H9 (cell line): ENCODE results near the gene RYR3. TPM values are rescaled to one million over a fixed set of nuclear protein-coding genes. Genes with fewer than 3 reads are reported as not detected.

Source experiments
- DNase-seq: peaks from one replicate; pipeline ENCODE4 v3.0.0-alpha.2; 2017
- H2AFZ ChIP-seq: one replicate; pipeline ENCODE4 v1.6.1; 2013; ENCODE audit warnings: mild to moderate bottlenecking, low read length, control low read depth, moderate library complexity
- H2AK5ac ChIP-seq: 2 replicates; pipeline ENCODE4 v1.6.1; 2013; ENCODE audit warnings: low read length, control low read depth, mixed read lengths; ENCODE audit not compliant: insufficient read length
- H2BK120ac ChIP-seq: one replicate; pipeline ENCODE4 v1.6.1; 2013; ENCODE audit warnings: low read depth, mild to moderate bottlenecking, low read length, control low read depth, inconsistent platforms; ENCODE audit not compliant: poor library complexity, severe bottlenecking
- H2BK12ac ChIP-seq: 2 replicates; pipeline ENCODE4 v1.6.1; 2013; ENCODE audit warnings: low read length, control low read depth, mixed read lengths, low read depth; ENCODE audit not compliant: insufficient read length
- H2BK15ac ChIP-seq: 2 replicates; pipeline ENCODE4 v1.6.1; 2013; ENCODE audit warnings: low read depth, low read length, control low read depth
- H2BK20ac ChIP-seq: one replicate; pipeline ENCODE4 v1.6.1; 2013; ENCODE audit warnings: low read depth, mild to moderate bottlenecking, low read length, control low read depth, inconsistent platforms; ENCODE audit not compliant: poor library complexity, severe bottlenecking
- H2BK5ac ChIP-seq: 2 replicates; pipeline ENCODE4 v1.6.1; 2013; ENCODE audit warnings: low read length, control low read depth, mixed read lengths; ENCODE audit not compliant: insufficient read length
- H3K14ac ChIP-seq: 2 replicates; pipeline ENCODE4 v1.6.1; 2013; ENCODE audit warnings: low read length, control low read depth; ENCODE audit not compliant: insufficient read depth
- H3K18ac ChIP-seq: 2 replicates; pipeline ENCODE4 v1.6.1; 2013; ENCODE audit warnings: low read depth, mild to moderate bottlenecking, mixed read lengths, low read length, control low read depth; ENCODE audit not compliant: insufficient read length
- H3K23ac ChIP-seq: 2 replicates; pipeline ENCODE4 v1.6.1; 2013; ENCODE audit warnings: low read length, control low read depth, mixed read lengths, low read depth; ENCODE audit not compliant: insufficient read length
- H3K23me2 ChIP-seq: 2 replicates; pipeline ENCODE4 v1.6.1; 2013; ENCODE audit warnings: low read depth, mild to moderate bottlenecking, mixed read lengths, low read length, control low read depth; ENCODE audit not compliant: insufficient read length, poor library complexity, severe bottlenecking
- H3K27ac ChIP-seq: 2 replicates; pipeline ENCODE4 v1.5.1; 2013; ENCODE audit warnings: low read length, control low read depth, mixed read lengths, low read depth; ENCODE audit not compliant: insufficient read length
- H3K27me3 ChIP-seq: 2 replicates; pipeline ENCODE4 v1.6.1; 2013; ENCODE audit warnings: low read length, control low read depth, inconsistent platforms; ENCODE audit not compliant: insufficient read depth
- H3K4ac ChIP-seq: 2 replicates; pipeline ENCODE4 v1.6.1; 2013; ENCODE audit warnings: low read depth, mild to moderate bottlenecking, control low read depth, inconsistent platforms, low read length, moderate library complexity
- H3K4me1 ChIP-seq: 2 replicates; pipeline ENCODE4 v1.6.1; 2013; ENCODE audit warnings: low read length, control low read depth, inconsistent platforms; ENCODE audit not compliant: insufficient read depth
- H3K4me2 ChIP-seq: 2 replicates; pipeline ENCODE4 v1.6.1; 2013; ENCODE audit warnings: low read length, control low read depth, mixed read lengths; ENCODE audit not compliant: insufficient read length, insufficient read depth
- H3K56ac ChIP-seq: 2 replicates; pipeline ENCODE4 v1.6.1; 2013; ENCODE audit warnings: low read depth, mild to moderate bottlenecking, mixed read lengths, low read length, control low read depth; ENCODE audit not compliant: insufficient read length
- H3K79me1 ChIP-seq: 2 replicates; pipeline ENCODE4 v1.6.1; 2013; ENCODE audit warnings: low read depth, mild to moderate bottlenecking, moderate library complexity, low read length, control low read depth, inconsistent platforms; ENCODE audit not compliant: insufficient read depth, poor library complexity, severe bottlenecking
- H3K79me2 ChIP-seq: 2 replicates; pipeline ENCODE4 v1.6.1; 2013; ENCODE audit warnings: low read length, control low read depth, inconsistent platforms; ENCODE audit not compliant: insufficient read depth
- H3K9ac ChIP-seq: 2 replicates; pipeline ENCODE4 v1.6.1; 2013; ENCODE audit warnings: low read length, control low read depth, mixed read lengths; ENCODE audit not compliant: insufficient read length; ENCODE audit errors: extremely low read depth
- H3K9me3 ChIP-seq: one replicate; pipeline ENCODE4 v1.6.1; 2013; ENCODE audit warnings: low read depth, low read length, inconsistent platforms; ENCODE audit not compliant: control insufficient read depth
- H3T11ph ChIP-seq: one replicate; pipeline ENCODE4 v1.6.1; 2013; ENCODE audit warnings: mild to moderate bottlenecking, low read length, control low read depth, inconsistent platforms
- H4K20me1 ChIP-seq: one replicate; pipeline ENCODE4 v1.6.1; 2013; ENCODE audit not compliant: control insufficient read depth, insufficient read length, insufficient read depth
- H4K5ac ChIP-seq: 2 replicates; pipeline ENCODE4 v1.6.1; 2013; ENCODE audit warnings: low read depth, mild to moderate bottlenecking, mixed read lengths, low read length, control low read depth; ENCODE audit not compliant: insufficient read length
- H4K8ac ChIP-seq: replicated peaks from 2 replicates; pipeline ENCODE4 v1.6.1; 2013; ENCODE audit warnings: low read length, control low read depth, mixed read lengths, low read depth; ENCODE audit not compliant: insufficient read length
- H4K91ac ChIP-seq: 2 replicates; pipeline ENCODE4 v1.6.1; 2013; ENCODE audit warnings: low read depth, mild to moderate bottlenecking, moderate library complexity, mixed read lengths, low read length, control low read depth; ENCODE audit not compliant: insufficient read length
- H3K27ac Mint-ChIP-seq, 3 experiments: 2 replicates in 2 of 3; 3 replicates in 1 of 3; pipeline ENCODE4 v1.8.0; 2020 to 2021; ENCODE audit warnings: mixed read lengths in 3 of 3, mild to moderate bottlenecking in 1 of 3, moderate library complexity in 1 of 3
- H3K27me3 Mint-ChIP-seq: 2 replicates; pipeline ENCODE4 v1.8.0; 2021; ENCODE audit warnings: low read depth, mild to moderate bottlenecking, moderate library complexity, mixed read lengths
- H3K36me3 Mint-ChIP-seq, 3 experiments: 2 replicates in 2 of 3; 3 replicates in 1 of 3; pipeline ENCODE4 v1.8.0; 2020 to 2021; ENCODE audit warnings: low read depth in 3 of 3, mixed read lengths in 3 of 3; ENCODE audit not compliant: insufficient read depth in 1 of 3
- H3K4me1 Mint-ChIP-seq, 2 experiments: 2 replicates each; pipeline ENCODE4 v1.8.0; 2020; ENCODE audit warnings: mixed read lengths in 2 of 2
- H3K4me3 Mint-ChIP-seq, 2 experiments: 2 replicates in 1 of 2; 3 replicates in 1 of 2; pipeline ENCODE4 v1.8.0; 2020 to 2021; ENCODE audit warnings: mild to moderate bottlenecking in 2 of 2, mixed read lengths in 2 of 2, moderate library complexity in 1 of 2
- H3K9me3 Mint-ChIP-seq, 2 experiments: 2 replicates in 1 of 2; 3 replicates in 1 of 2; pipeline ENCODE4 v1.8.0; 2020; ENCODE audit warnings: mild to moderate bottlenecking in 2 of 2, mixed read lengths in 2 of 2, moderate library complexity in 1 of 2
- CTCF ChIP-seq: fragments of 200-600 bp; sonication (generic); conservative IDR thresholded peaks from 3 replicates; pipeline ENCODE4 v1.8.0; 2021; ENCODE audit warnings: antibody characterized with exemption, mild to moderate bottlenecking
- WGBS: extraction: QIAGEN DNeasy Blood & Tissue Kit; methylation state at CpG from one replicate; pipeline ENCODE4 v1.1.7; 2013; ENCODE audit warnings: missing lambda C conversion rate, low lambda C conversion rate, mixed read lengths; ENCODE audit not compliant: insufficient read length; ENCODE audit errors: extremely low coverage; 5-methylcytosine and 5-hydroxymethylcytosine counted together
- total RNA-seq: library from RNA; stranded (reverse); gene quantifications from 2 replicates; pipeline ENCODE4 v1.2.1, GENCODE V29; 2021

The RYR3 gene
- total RNA-seq, 1 experiment from 2014 or later: 0.85 TPM

GRCh38 chr15:33375236-33375635, 64.5 kb downstream of the RYR3 start:
- no peak overlapping the region for H3K23ac ChIP-seq
- no peak overlapping the region for H4K91ac ChIP-seq
- H3K79me2 ChIP-seq: no peaks in the 10 kb centered on the region
- Mint-ChIP-seq H3K4me1 (no peaks in the 10 kb centered on the region), H3K9me3 (no peaks in the 10 kb centered on the region), H3K27ac (no peak overlapping the region), H3K36me3 (no peaks in the 10 kb centered on the region), H3K4me3 (no peak overlapping the region), H3K27me3 (no peaks in the 10 kb centered on the region; the same call in 1 of the 2 replicates)
- no peaks in the 10 kb centered on the region for H3K27me3 ChIP-seq
- no peaks in the 10 kb centered on the region for H3K4me1 ChIP-seq
- no peak for TF ChIP-seq CTCF
- H3K79me1 ChIP-seq: no peaks in the 10 kb centered on the region
- H2AFZ ChIP-seq: no peak overlapping the region
- WGBS: no CpG with 5 or more reads among the region's 5 CpGs
- H2AK5ac ChIP-seq: no peak overlapping the region
- no peak overlapping the region for H2BK15ac ChIP-seq
- no peak overlapping the region for H3K56ac ChIP-seq
- H2BK120ac ChIP-seq: no peak overlapping the region
- no peak overlapping the region for H2BK20ac ChIP-seq
- DNase-seq: no peak
- H3K9me3 ChIP-seq: no peaks in the 10 kb centered on the region
- H3K18ac ChIP-seq: no peak overlapping the region
- H3K23me2 ChIP-seq: no peaks in the 10 kb centered on the region
- H2BK5ac ChIP-seq: no peak overlapping the region
- no peak overlapping the region for H3K4ac ChIP-seq
- no peak overlapping the region for H3K27ac ChIP-seq
- no peak overlapping the region for H3K4me2 ChIP-seq
- H3K9ac ChIP-seq: no peak overlapping the region
- H3K14ac ChIP-seq: no peak overlapping the region
- H4K5ac ChIP-seq: no peak overlapping the region
- H3T11ph ChIP-seq: no peak overlapping the region
- H4K8ac ChIP-seq: no peak overlapping the region
- no peaks in the 10 kb centered on the region for H4K20me1 ChIP-seq
- H2BK12ac ChIP-seq: no peak overlapping the region
